H1 (cell line): Measurements from ENCODE around the gene TAS2R42. TPM values are rescaled to one million over a fixed set of nuclear protein-coding genes. Genes with fewer than 3 reads are reported as not detected.

Source experiments
- CTCF ChIA-PET: fragments of 300-600 bp; sonication (Branson Sonifier 250); formaldehyde crosslinking; loops from one replicate; lab custom pipeline; 2021; ENCODE audit not compliant: partially characterized antibody; lab: Charles Lee
- POLR2A ChIA-PET: fragments of 300-600 bp; sonication (Branson Sonifier 250); formaldehyde crosslinking; loops from one replicate; lab custom pipeline; 2021; ENCODE audit warnings: inconsistent platforms; ENCODE audit not compliant: partially characterized antibody; lab: Charles Lee
- DNase-seq, 2 experiments: peaks; one replicate each; pipeline versions ENCODE4 v3.0.0 to v3.0.0-alpha.2; 2010 to 2022; ENCODE audit warnings: low spot score in 2 of 2, low read depth in 1 of 2, mixed read lengths in 1 of 2
- FAIRE-seq: peaks from 2 replicates; lab custom pipeline; 2011; peaks lifted over from hg19 to GRCh38; lab: Jason Lieb, UNC
- H2AFZ ChIP-seq: 2 replicates; pipeline ENCODE4 v1.8.1; 2012; ENCODE audit warnings: low read length, inconsistent platforms
- H2AK5ac ChIP-seq: 2 replicates; pipeline ENCODE4 v1.6.1; 2013; ENCODE audit warnings: low read depth, low read length
- H2BK120ac ChIP-seq: replicated peaks from 2 replicates; pipeline ENCODE3; 2013; ENCODE audit warnings: low read depth, low read length, inconsistent platforms
- H2BK12ac ChIP-seq: 2 replicates; pipeline ENCODE4 v1.6.1; 2013; ENCODE audit warnings: low read depth, low read length
- H2BK15ac ChIP-seq: 2 replicates; pipeline ENCODE4 v1.6.1; 2013; ENCODE audit warnings: low read length
- H2BK20ac ChIP-seq: 2 replicates; pipeline ENCODE4 v1.6.1; 2013; ENCODE audit warnings: low read length
- H2BK5ac ChIP-seq: 2 replicates; pipeline ENCODE4 v1.6.1; 2013; ENCODE audit warnings: low read depth, low read length
- H3K14ac ChIP-seq: 2 replicates; pipeline ENCODE4 v1.6.1; 2013; ENCODE audit warnings: inconsistent platforms; ENCODE audit not compliant: insufficient read length
- H3K18ac ChIP-seq: 2 replicates; pipeline ENCODE4 v1.6.1; 2013; ENCODE audit warnings: low read length; ENCODE audit errors: extremely low read depth
- H3K23ac ChIP-seq: 2 replicates; pipeline ENCODE4 v1.6.1; 2013; ENCODE audit warnings: inconsistent platforms; ENCODE audit not compliant: insufficient read length
- H3K23me2 ChIP-seq: 2 replicates; pipeline ENCODE4 v1.6.1; 2013; ENCODE audit warnings: low read depth, low read length
- H3K27ac ChIP-seq: 2 replicates; pipeline ENCODE4 v1.6.1; 2011; ENCODE audit warnings: low read depth, low read length, inconsistent platforms
- H3K27me3 ChIP-seq, 4 experiments: replicated peaks in 1 of 4; 1 replicate in 1 of 4; 2 replicates in 3 of 4; pipeline versions ENCODE4 v1.6.1 to v1.8.1; 2011 to 2013; ENCODE audit warnings: low read length in 3 of 4, mild to moderate bottlenecking in 3 of 4, inconsistent platforms in 2 of 4, mixed read lengths in 2 of 4, moderate library complexity in 1 of 4; ENCODE audit not compliant: control insufficient read depth in 3 of 4, insufficient read depth in 3 of 4; ENCODE audit errors: extremely low read depth in 1 of 4
- H3K36me3 ChIP-seq, 4 experiments: 2 replicates each; pipeline versions ENCODE4 v1.6.1 to v1.8.1; 2011 to 2013; ENCODE audit warnings: mild to moderate bottlenecking in 4 of 4, low read length in 3 of 4, moderate library complexity in 2 of 4, control low read depth in 1 of 4, inconsistent platforms in 1 of 4; ENCODE audit not compliant: insufficient read depth in 4 of 4, control insufficient read depth in 2 of 4
- H3K4ac ChIP-seq: replicated peaks from 2 replicates; pipeline ENCODE3; 2013; ENCODE audit warnings: low read length, low read depth, mixed read lengths, inconsistent platforms; ENCODE audit not compliant: insufficient read length
- H3K4me1 ChIP-seq, 4 experiments: replicated peaks in 1 of 4; 1 replicate in 1 of 4; 2 replicates in 3 of 4; pipeline versions ENCODE4 v1.6.1 to v1.8.1; 2011 to 2013; ENCODE audit warnings: low read length in 3 of 4, inconsistent platforms in 2 of 4, mixed read lengths in 1 of 4; ENCODE audit not compliant: insufficient read depth in 4 of 4, control insufficient read depth in 3 of 4
- H3K4me2 ChIP-seq, 2 experiments: 2 replicates each; pipeline versions ENCODE4 v1.6.1 to v1.8.1; 2011 to 2013; ENCODE audit warnings: low read depth in 2 of 2, low read length in 2 of 2, control low read depth in 1 of 2, inconsistent platforms in 1 of 2, mild to moderate bottlenecking in 1 of 2; ENCODE audit not compliant: insufficient read depth in 1 of 2
- H3K4me3 ChIP-seq, 4 experiments: fragments of 200-600, 300-600 bp in 1 of 4; sonication (generic), shearing (Covaris generic), sonication (Bioruptor Twin) in 1 of 4; 2 replicates each; pipeline versions ENCODE4 v1.5.1 to v1.8.1; 2011 to 2016; ENCODE audit warnings: low read length in 4 of 4, low read depth in 3 of 4, control low read depth in 2 of 4, inconsistent platforms in 2 of 4, mild to moderate bottlenecking in 2 of 4, mixed read lengths in 1 of 4, moderate library complexity in 1 of 4; ENCODE audit not compliant: insufficient read depth in 2 of 4; ENCODE audit errors: extremely low read depth in 1 of 4
- H3K56ac ChIP-seq: replicated peaks from 2 replicates; pipeline ENCODE3; 2013; ENCODE audit warnings: low read depth, mild to moderate bottlenecking, mixed read lengths, low read length, inconsistent platforms; ENCODE audit not compliant: insufficient read length
- H3K79me1 ChIP-seq: 2 replicates; pipeline ENCODE4 v1.6.1; 2013; ENCODE audit warnings: low read depth, low read length, control low read depth
- H3K79me2 ChIP-seq, 2 experiments: 2 replicates each; pipeline versions ENCODE4 v1.6.1 to v1.8.1; 2012 to 2013; ENCODE audit warnings: low read length in 2 of 2, mild to moderate bottlenecking in 2 of 2, inconsistent platforms in 1 of 2; ENCODE audit not compliant: insufficient read depth in 2 of 2, control insufficient read depth in 1 of 2
- H3K9ac ChIP-seq, 4 experiments: replicated peaks in 1 of 4; 1 replicate in 1 of 4; 2 replicates in 3 of 4; pipeline versions ENCODE4 v1.6.1 to v1.8.1; 2011 to 2013; ENCODE audit warnings: low read depth in 3 of 4, low read length in 3 of 4, control low read depth in 2 of 4, mild to moderate bottlenecking in 2 of 4, moderate library complexity in 2 of 4, inconsistent platforms in 1 of 4; ENCODE audit errors: extremely low read depth in 1 of 4
- H3K9me3 ChIP-seq, 2 experiments: 2 replicates each; pipeline versions ENCODE4 v1.6.1 to v1.8.1; 2012 to 2013; ENCODE audit warnings: mild to moderate bottlenecking in 2 of 2, moderate library complexity in 2 of 2, control low read depth in 1 of 2, inconsistent platforms in 1 of 2, low read depth in 1 of 2, low read length in 1 of 2, mixed read lengths in 1 of 2; ENCODE audit not compliant: insufficient read depth in 2 of 2
- H4K20me1 ChIP-seq, 2 experiments: replicated peaks in 1 of 2; 2 replicates each; pipeline versions ENCODE3 to v1.8.1; 2011 to 2013; ENCODE audit warnings: inconsistent platforms in 2 of 2, low read length in 2 of 2, mild to moderate bottlenecking in 1 of 2; ENCODE audit not compliant: insufficient read depth in 2 of 2, control insufficient read depth in 1 of 2
- H4K5ac ChIP-seq: 2 replicates; pipeline ENCODE4 v1.6.1; 2013; ENCODE audit warnings: low read length, low read depth, mixed read lengths, inconsistent platforms; ENCODE audit not compliant: insufficient read length
- H4K8ac ChIP-seq: 2 replicates; pipeline ENCODE4 v1.8.0; 2013; ENCODE audit warnings: mild to moderate bottlenecking, moderate library complexity, low read length, inconsistent platforms; ENCODE audit not compliant: insufficient read depth; ENCODE audit errors: extremely low read depth
- H4K91ac ChIP-seq: replicated peaks from 2 replicates; pipeline ENCODE3; 2013; ENCODE audit warnings: low read length, mixed read lengths, inconsistent platforms; ENCODE audit not compliant: insufficient read length
- ASH2L ChIP-seq: fragments of 200-600, 300-600 bp; sonication (generic); IDR thresholded peaks from one replicate; pipeline ENCODE4 v1.7.1; 2017; ENCODE audit warnings: low read length
- BRCA1 ChIP-seq: IDR thresholded peaks from 2 replicates; pipeline ENCODE4 v1.6.1; 2012; ENCODE audit warnings: low read depth, low read length, improper control_type of control experiment
- CHD1 ChIP-seq: IDR thresholded peaks from 2 replicates; pipeline ENCODE4 v1.6.1; 2012; ENCODE audit warnings: low read depth, low read length, improper control_type of control experiment
- E2F6 ChIP-seq: IDR thresholded peaks from 2 replicates; pipeline ENCODE4 v1.6.1; 2012; ENCODE audit warnings: inconsistent platforms
- HDAC2 ChIP-seq, 2 experiments: fragments of 300-600 bp in 1 of 2; sonication (generic) in 1 of 2; IDR thresholded peaks; 2 replicates each; pipeline ENCODE4 v1.6.1; 2011 to 2012; ENCODE audit warnings: low read depth in 2 of 2, low read length in 2 of 2, mild to moderate bottlenecking in 2 of 2, moderate library complexity in 2 of 2, borderline replicate concordance in 1 of 2, inconsistent platforms in 1 of 2
- MAX ChIP-seq: IDR thresholded peaks from 2 replicates; pipeline ENCODE4 v1.6.1; 2012; ENCODE audit warnings: inconsistent platforms
- POLR2A ChIP-seq, 2 experiments: IDR thresholded peaks; 1 replicate in 1 of 2; 2 replicates in 1 of 2; pipeline ENCODE4 v1.6.1; 2011; ENCODE audit warnings: low read depth in 2 of 2, low read length in 2 of 2, mild to moderate bottlenecking in 2 of 2; ENCODE audit errors: control extremely low read depth in 1 of 2
- TAF1 ChIP-seq: IDR thresholded peaks from 2 replicates; pipeline ENCODE4 v1.6.1; 2011; ENCODE audit warnings: mild to moderate bottlenecking, low read depth, low read length
- TBP ChIP-seq: IDR thresholded peaks from 2 replicates; pipeline ENCODE4 v1.6.1; 2011; ENCODE audit warnings: low read depth, low read length, improper control_type of control experiment
- YY1 ChIP-seq: IDR thresholded peaks from 2 replicates; pipeline ENCODE4 v1.6.1; 2011; ENCODE audit warnings: low read depth, mild to moderate bottlenecking, low read length
- WGBS, 2 experiments: shearing (Covaris generic) in 1 of 2; methylation state at CpG; one replicate each; pipeline versions ENCODE4 v1.1.6 to v1.1.7; 2013 to 2015; ENCODE audit warnings: low lambda C conversion rate in 2 of 2, mixed read lengths in 2 of 2, inconsistent platforms in 1 of 2, low coverage in 1 of 2, missing lambda C conversion rate in 1 of 2; ENCODE audit not compliant: insufficient replicate concordance in 2 of 2, insufficient coverage in 1 of 2, insufficient read length in 1 of 2; ENCODE audit errors: extremely low coverage in 1 of 2, missing lambda C conversion rate in 1 of 2; 5-methylcytosine and 5-hydroxymethylcytosine counted together
- polyA plus RNA-seq, 7 experiments: library from polyadenylated mRNA; depleted of rRNA in 3 of 7; stranded (reverse) in 5 of 7; unstranded in 2 of 7; fragments of >200 nt in 5 of 7; fragments of 200-250 nt in 2 of 7; gene quantifications; 1 replicate in 5 of 7; 2 replicates in 1 of 7; 4 replicates in 1 of 7; pipeline versions ENCODE4 v1.2.1 to v1.2.3, GENCODE V29; 2011 to 2013; ENCODE audit warnings: missing spikeins in 2 of 7, mixed read lengths in 2 of 7
- total RNA-seq: library from RNA; stranded (reverse); fragmentation: NEBNext Ultra II Directional; extraction: Animal tissue kit (Norgen Biotek cat#: 25700); gene quantifications from 2 replicates; pipeline ENCODE4 v1.2.1, GENCODE V29; 2021

Gene TAS2R42
- total and polyA plus RNA-seq, 2 of the 8 experiments (the other 6 are each of a cell fraction or from before 2014, with no cell fraction given): not detected

- CTCF ChIA-PET: interaction anchor here (0.6 to 1.4 kb wide), 2 partner anchors 34 to 336 kb away, joined by 4 to 5 read pairs; no protein-coding TSS in a partner anchor
- peaks cover 0 to 3% (median 0%) of the 10 kb centered on the region in 4 experiments; a peak in 1 of 7 replicates for H3K4me1 ChIP-seq
- FAIRE-seq: no peak
- TF ChIP-seq HDAC2 (IDR thresholded peaks at IDR 0.05; ENCODE audit: borderline replicate concordance in 1 of 2, low read depth in 2 of 2, low read length in 2 of 2): peak in 1 of 2 experiments; percentile 73; a peak in 1 of 4 replicates
- peak; percentile 78 for TF ChIP-seq TBP
- TF ChIP-seq E2F6: peak; percentile 25; the same call in 1 of the 2 replicates
- TF ChIP-seq POLR2A (IDR thresholded peaks at IDR 0.05; ENCODE audit: control extremely low read depth in 1 of 2, low read depth in 2 of 2, low read length in 2 of 2): peak; percentile 82 to 96
- TF ChIP-seq YY1: peak; percentile 95
- peak; percentile 32; the same call in 1 of the 2 replicates for TF ChIP-seq CHD1
- peak; percentile 64 for TF ChIP-seq MAX
- TF ChIP-seq ASH2L: peak; percentile 97
- TF ChIP-seq TAF1: peak; percentile 84
- peak; percentile 91 for TF ChIP-seq BRCA1
Observed at GRCh38 chr12:11171145-11171968, 15.4 kb downstream of the TAS2R42 start, which contains the start of gene SMIM10L1. SMIM10L1 (plus strand) TSS chr12:11171194; CDS start chr12:11171357, 163 bp downstream.

More at GRCh38 chr12:11171145-11171968, 15.4 kb downstream of the TAS2R42 start, which contains the start of gene SMIM10L1:
- Histone ChIP-seq H3K79me1 (peaks cover under 1% of the 10 kb centered on the region), H3K23ac (no peak within 1 kb of the TSS), H3K79me2 (peaks cover 18 to 66% of the 10 kb centered on the region in 2 experiments), H2BK12ac (no peak within 1 kb of the TSS), H2BK120ac (peak within 1 kb of the TSS; percentile 82), H3K27ac (peak within 1 kb of the TSS; percentile 93), H4K91ac (peak within 1 kb of the TSS; percentile 99), H3K9me3 (no peaks in the 10 kb centered on the region), H3K14ac (peak within 1 kb of the TSS; percentile 100), H2AK5ac (no peak within 1 kb of the TSS), H2BK15ac (no peak within 1 kb of the TSS), H4K20me1 (peaks cover 2 to 8% of the 10 kb centered on the region in 2 experiments), H3K36me3 (peaks cover 0 to 9% (median 2%) of the 10 kb centered on the region in 4 experiments; a peak in 2 of 8 replicates), H3K18ac (peak within 1 kb of the TSS; percentile 97), H3K4ac (peak within 1 kb of the TSS; percentile 88), H4K5ac (peak within 1 kb of the TSS; percentile 100), H2AFZ (peak within 1 kb of the TSS; percentile 74), H3K27me3 (no peaks in the 10 kb centered on the region), H3K9ac (peak within 1 kb of the TSS; percentile 97 to 99 (median 97)), H2BK5ac (peak within 1 kb of the TSS; percentile 98), H3K56ac (peak within 1 kb of the TSS; percentile 94), H4K8ac (peak within 1 kb of the TSS; percentile 99), H2BK20ac (no peak within 1 kb of the TSS), H3K23me2 (0 out of 2 replicates have a peak, but pooled peaks cover 2% of the 10 kb centered on the region), H3K4me2 (peak within 1 kb of the TSS; percentile 67 to 89), H3K4me3 (peak within 1 kb of the TSS; percentile 76 to 100 (median 85))
- DNase-seq: peak; percentile 82 to 88
- WGBS, 2 experiments: 2% methylated on average over 68 of the region's 70 CpGs; no CpG with 5 or more reads in 1 of the 2 experiments
- POLR2A ChIA-PET: interaction anchor here (0.6 to 6.3 kb wide), 38 partner anchors 9 to 799 kb away, joined by 3 to 53 read pairs (median 4); partner anchors contain the start of gene YBX3
